ENCODE data around the gene RGS3.
A peak's percentile ranks its signal among the peaks of the same experiment; 100 is the strongest.

The RGS3 gene

GRCh38 chr9:113531919-113532808, 68.6 kb downstream of the RGS3 start:
- DNase-seq, result no peak

- DNase-seq, result no peak
Observed at GRCh38 chr9:113532809-113533190, 69.3 kb downstream of the RGS3 start.

GRCh38 chr9:113533335-113534225, 70.1 kb downstream of the RGS3 start:
- no peak for DNase-seq

- DNase-seq, result no peak
Observed at GRCh38 chr9:113535756-113536155, 72.2 kb downstream of the RGS3 start.

- DNase-seq, result no peak
Observed at GRCh38 chr9:113536166-113536482, 72.6 kb downstream of the RGS3 start.

- no peak for DNase-seq
Observed at GRCh38 chr9:113536483-113537228, 73.1 kb downstream of the RGS3 start.

- DNase-seq, result no peak
Observed at GRCh38 chr9:113537229-113537810, 73.8 kb downstream of the RGS3 start.

GRCh38 chr9:113538131-113538530, 74.6 kb downstream of the RGS3 start:
- no peak for DNase-seq

GRCh38 chr9:113538701-113539430, 75.3 kb downstream of the RGS3 start:
- no peak for DNase-seq

- no peak for DNase-seq
Observed at GRCh38 chr9:113540466-113540865, 76.9 kb downstream of the RGS3 start.

- DNase-seq, result peak; percentile 58
Observed at GRCh38 chr9:113541019-113541900, 77.7 kb downstream of the RGS3 start.

- DNase-seq, result no peak
Observed at GRCh38 chr9:113542006-113542405, 78.5 kb downstream of the RGS3 start.

GRCh38 chr9:113542741-113543140, 79.2 kb downstream of the RGS3 start:
- no peak for DNase-seq

GRCh38 chr9:113543296-113543981, 79.9 kb downstream of the RGS3 start:
- DNase-seq, result no peak

GRCh38 chr9:113543982-113544303, 80.4 kb downstream of the RGS3 start:
- DNase-seq, result no peak

- DNase-seq, result no peak
Observed at GRCh38 chr9:113545068-113545467, 81.5 kb downstream of the RGS3 start.

- no peak for DNase-seq
Observed at GRCh38 chr9:113546566-113546965, 83.0 kb downstream of the RGS3 start.

GRCh38 chr9:113547501-113547900, 84.0 kb downstream of the RGS3 start:
- no peak for DNase-seq

- DNase-seq, result no peak
Observed at GRCh38 chr9:113548221-113549041, 84.9 kb downstream of the RGS3 start.
